Measurements from ENCODE around the gene RPS15.

RPS15 gene

GRCh38 chr19:1423436-1424191 lies 14.6 kb upstream of the RPS15 start:
- DNase-seq (ENCODE audit: low spot score) = no peak
- in situ Hi-C loops (cut with MboI; ENCODE audit: low pct_unique_long_range_greater_than_20kb, low sequenced_read_pairs, unreplicated experiment) = no loop called here
- TF ChIP-seq CTCF (IDR thresholded peaks at IDR 0.05; ENCODE audit: extremely low read depth, insufficient read depth, missing control alignments) = no peak

GRCh38 chr19:1424192-1424955 lies 13.8 kb upstream of the RPS15 start:
- DNase-seq (ENCODE audit: low spot score) = no peak
- in situ Hi-C loops (cut with MboI; ENCODE audit: low pct_unique_long_range_greater_than_20kb, low sequenced_read_pairs, unreplicated experiment) = no loop called here
- TF ChIP-seq CTCF (IDR thresholded peaks at IDR 0.05; ENCODE audit: extremely low read depth, insufficient read depth, missing control alignments) = no peak

- no peak for TF ChIP-seq CTCF (IDR thresholded peaks at IDR 0.05; ENCODE audit: extremely low read depth, insufficient read depth, missing control alignments)
- DNase-seq (ENCODE audit: low spot score) = no peak
- in situ Hi-C loops (cut with MboI; ENCODE audit: low pct_unique_long_range_greater_than_20kb, low sequenced_read_pairs, unreplicated experiment) = no loop called here
Measured at GRCh38 chr19:1425102-1425837, 12.9 kb upstream of the RPS15 start.

- in situ Hi-C loops (cut with MboI; ENCODE audit: low pct_unique_long_range_greater_than_20kb, low sequenced_read_pairs, unreplicated experiment) = no loop called here
- DNase-seq (ENCODE audit: low spot score) = no peak
- TF ChIP-seq CTCF (IDR thresholded peaks at IDR 0.05; ENCODE audit: extremely low read depth, insufficient read depth, missing control alignments) = no peak
Measured at GRCh38 chr19:1425902-1426301, 12.3 kb upstream of the RPS15 start.

- no peak for DNase-seq (ENCODE audit: low spot score)
- in situ Hi-C loops (cut with MboI; ENCODE audit: low pct_unique_long_range_greater_than_20kb, low sequenced_read_pairs, unreplicated experiment) = no loop called here
- TF ChIP-seq CTCF (IDR thresholded peaks at IDR 0.05; ENCODE audit: extremely low read depth, insufficient read depth, missing control alignments) = no peak
Measured at GRCh38 chr19:1426736-1427135, 11.5 kb upstream of the RPS15 start.

GRCh38 chr19:1427221-1427920 lies 10.8 kb upstream of the RPS15 start:
- in situ Hi-C loops (cut with MboI; ENCODE audit: low pct_unique_long_range_greater_than_20kb, low sequenced_read_pairs, unreplicated experiment) = no loop called here
- no peak for DNase-seq (ENCODE audit: low spot score)
- TF ChIP-seq CTCF (IDR thresholded peaks at IDR 0.05; ENCODE audit: extremely low read depth, insufficient read depth, missing control alignments) = no peak
